Measurements from ENCODE around the gene ZNF691.
"Not testable (repeated sequence)": the region's sequence is repeated elsewhere in the genome, so short reads cannot be mapped to it uniquely, and the experiment has no call there.

The ZNF691 gene

GRCh38 chr1:42832641-42833240, 13.7 kb upstream of the ZNF691 start:
- no peak for DNase-seq (ENCODE audit: low read depth in 2 of 2)

- no peak for DNase-seq (ENCODE audit: low read depth in 2 of 2)
Measured at GRCh38 chr1:42833981-42834380, 12.4 kb upstream of the ZNF691 start.

- no peak for DNase-seq (ENCODE audit: low read depth in 2 of 2)
Measured at GRCh38 chr1:42834803-42835202, 11.6 kb upstream of the ZNF691 start.

GRCh38 chr1:42835422-42835821, 11.0 kb upstream of the ZNF691 start:
- no peak for DNase-seq (ENCODE audit: low read depth in 2 of 2)

- DNase-seq (ENCODE audit: low read depth in 2 of 2): no peak
Measured at GRCh38 chr1:42837709-42838108, 8.7 kb upstream of the ZNF691 start.

- DNase-seq (ENCODE audit: low read depth in 2 of 2): no peak
Measured at GRCh38 chr1:42838482-42839190, 7.8 kb upstream of the ZNF691 start.

GRCh38 chr1:42841010-42841409, 5.4 kb upstream of the ZNF691 start:
- DNase-seq (ENCODE audit: low read depth in 2 of 2): no peak

- no peak for DNase-seq (ENCODE audit: low read depth in 2 of 2)
Measured at GRCh38 chr1:42841440-42842147, 4.8 kb upstream of the ZNF691 start.

- DNase-seq (ENCODE audit: low read depth in 2 of 2): no peak
Measured at GRCh38 chr1:42844592-42845140, 1.7 kb upstream of the ZNF691 start.

- no peak for DNase-seq (ENCODE audit: low read depth in 2 of 2)
Measured at GRCh38 chr1:42845193-42845592, 1.2 kb upstream of the ZNF691 start.

- no peak for DNase-seq (ENCODE audit: low read depth in 2 of 2)
Measured at GRCh38 chr1:42845866-42846256, 552 bp upstream of the ZNF691 start.

- DNase-seq (ENCODE audit: low read depth in 2 of 2): no peak
Measured at GRCh38 chr1:42847111-42847595, 740 bp downstream of the ZNF691 start.

- DNase-seq (ENCODE audit: low read depth in 2 of 2): no peak
Measured at GRCh38 chr1:42847721-42848460, 1.5 kb downstream of the ZNF691 start.

GRCh38 chr1:42848823-42849537, 2.6 kb downstream of the ZNF691 start:
- no peak for DNase-seq (ENCODE audit: low read depth in 2 of 2)

GRCh38 chr1:42849944-42850343, 3.5 kb downstream of the ZNF691 start:
- no peak for DNase-seq (ENCODE audit: low read depth in 2 of 2)

- DNase-seq (ENCODE audit: low read depth in 2 of 2): no peak
Measured at GRCh38 chr1:42851420-42851819, 5.0 kb downstream of the ZNF691 start.

GRCh38 chr1:42851960-42852607, 5.7 kb downstream of the ZNF691 start:
- no peak for DNase-seq (ENCODE audit: low read depth in 2 of 2)

- no peak for DNase-seq (ENCODE audit: low read depth in 2 of 2)
Measured at GRCh38 chr1:42852608-42852980, 6.2 kb downstream of the ZNF691 start.

GRCh38 chr1:42853116-42853884, 6.9 kb downstream of the ZNF691 start:
- no peak for DNase-seq (ENCODE audit: low read depth in 2 of 2)

- not testable (repeated sequence) for DNase-seq (ENCODE audit: low read depth in 2 of 2)
Measured at GRCh38 chr1:42856554-42856953, 10.1 kb downstream of the ZNF691 start.
